KOPT-K1 (cell line): Measurements from ENCODE around the gene NPIPB6.
A peak's percentile ranks its signal among the peaks of the same experiment; 100 is the strongest.

ENCODE experiments used
- H3K27ac ChIP-seq: fragments of 200-600 bp; sonication (generic); 2 replicates; pipeline ENCODE4 v1.5.1; 2016; ENCODE audit warnings: antibody characterized with exemption, mild to moderate bottlenecking, low read depth, low read length; ENCODE audit not compliant: poor library complexity, severe bottlenecking
- H3K36me3 ChIP-seq: fragments of 200-600 bp; sonication (generic); 2 replicates; pipeline ENCODE4 v1.5.1; 2017; ENCODE audit warnings: antibody characterized with exemption, mild to moderate bottlenecking, low read length, moderate library complexity; ENCODE audit not compliant: insufficient read depth
- H3K9me3 ChIP-seq: fragments of 200-600 bp; sonication (generic); 2 replicates; pipeline ENCODE4 v1.5.1; 2017; ENCODE audit warnings: antibody characterized with exemption, low read length, mild to moderate bottlenecking; ENCODE audit not compliant: insufficient read depth, poor library complexity, severe bottlenecking

Gene NPIPB6

GRCh38 chr16:28295276-28295675 lies 68.0 kb downstream of the NPIPB6 start:
- Histone ChIP-seq H3K9me3 (no peaks in the 10 kb centered on the region), H3K27ac (no peak overlapping the region)

GRCh38 chr16:28294201-28294600 lies 69.1 kb downstream of the NPIPB6 start:
- no peak overlapping the region for H3K27ac ChIP-seq
- no peaks in the 10 kb centered on the region for H3K9me3 ChIP-seq
- peaks cover 4% of the 10 kb centered on the region; the same call in 1 of the 2 replicates for H3K36me3 ChIP-seq

More at GRCh38 chr16:28295276-28295675, 68.0 kb downstream of the NPIPB6 start:
- peaks cover 4% of the 10 kb centered on the region; the same call in 1 of the 2 replicates for H3K36me3 ChIP-seq

DNA sequence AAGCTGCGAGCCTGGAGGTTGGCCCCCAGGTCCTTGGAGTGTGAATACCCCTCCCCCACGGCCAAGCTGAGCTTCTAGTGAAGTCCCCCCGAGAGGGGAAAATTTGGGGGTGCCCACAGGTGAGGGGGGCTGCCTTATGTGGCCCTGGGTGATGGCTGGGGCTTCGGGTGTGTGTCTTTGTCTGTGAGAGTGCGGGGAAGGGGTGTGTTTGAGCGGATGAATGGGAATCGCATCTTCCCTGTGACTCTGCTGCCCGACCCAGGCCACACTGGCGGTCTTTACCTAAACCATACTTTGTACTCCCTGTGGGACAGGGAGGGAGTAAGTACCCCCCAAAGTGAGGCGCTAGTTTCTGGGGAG lies 69.7 kb downstream of the NPIPB6 start:
- Histone ChIP-seq H3K36me3 (peaks cover 4% of the 10 kb centered on the region; the same call in 1 of the 2 replicates), H3K27ac (peak overlapping the region; percentile 60), H3K9me3 (no peaks in the 10 kb centered on the region)

- Histone ChIP-seq H3K27ac (peak overlapping the region; percentile 60), H3K36me3 (0 out of 2 replicates have a peak, but pooled peaks cover 4% of the 10 kb centered on the region), H3K9me3 (no peaks in the 10 kb centered on the region)
Observed at GRCh38 chr16:28292731-28293600, 70.3 kb downstream of the NPIPB6 start.
